ENCODE results near the gene PPEF1.
"Not testable (repeated sequence)": the region's sequence is repeated elsewhere in the genome, so short reads cannot be mapped to it uniquely, and the experiment has no call there.

Gene PPEF1

DNA sequence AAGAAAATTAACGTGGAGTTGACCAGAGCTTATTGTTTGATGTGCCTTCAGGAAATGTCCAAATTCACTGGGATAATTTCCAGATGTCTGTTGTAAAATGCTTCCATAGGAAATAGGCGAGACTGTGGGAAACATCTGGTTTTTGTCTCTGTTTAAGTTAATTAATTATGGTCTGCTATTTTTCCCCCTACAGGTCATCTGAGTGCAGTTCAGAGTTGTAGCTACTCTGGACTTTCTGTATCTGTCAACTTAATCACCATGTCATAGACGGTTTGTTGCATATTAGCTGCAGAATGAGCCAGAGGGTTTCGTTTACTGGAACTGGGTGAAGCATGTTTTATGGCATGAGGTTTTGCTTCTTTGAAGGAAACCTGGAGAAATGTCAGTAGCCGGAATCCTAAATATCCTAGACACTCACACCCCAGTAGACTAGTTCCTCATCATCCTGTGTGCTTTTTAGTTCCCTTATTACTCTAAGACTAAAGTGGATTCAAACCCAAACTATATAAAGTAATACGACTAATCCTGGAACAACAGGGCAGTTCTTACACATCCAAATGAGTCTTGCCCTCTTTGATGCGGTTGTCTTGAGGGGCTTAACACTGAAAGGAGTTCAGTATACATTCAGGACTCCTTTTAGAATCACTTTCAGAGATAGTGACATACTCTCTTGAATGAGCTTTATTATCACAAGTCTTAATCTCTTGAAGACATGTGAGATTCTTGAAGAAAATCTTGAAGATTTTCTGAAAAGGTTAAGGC is 62.5 kb downstream of the PPEF1 start:
- no peak for DNase-seq (ENCODE audit: extremely low spot score, insufficient read length, low read depth)
- no peak for FAIRE-seq

DNA sequence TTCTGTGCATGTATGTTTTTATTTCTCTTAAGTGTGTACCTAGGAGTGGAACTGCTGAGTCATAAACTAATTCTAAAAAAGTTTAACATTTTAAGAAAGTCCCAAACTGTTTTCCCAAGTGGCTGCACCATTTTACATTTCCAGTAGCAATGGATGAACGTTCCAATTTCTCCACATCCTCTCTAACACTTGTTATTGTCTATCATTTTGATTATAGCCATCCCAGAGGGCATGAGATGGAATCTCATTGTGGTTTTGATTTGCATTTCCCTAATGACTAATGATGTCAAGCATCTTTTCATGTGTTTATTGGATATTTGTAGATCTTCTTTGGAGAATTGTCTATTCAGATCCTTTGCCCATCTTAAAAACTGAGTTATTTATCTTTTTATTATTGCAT is 82.5 kb downstream of the PPEF1 start:
- FAIRE-seq: peak; percentile 63
- DNase-seq (ENCODE audit: extremely low spot score, insufficient read length, low read depth): no peak

DNA sequence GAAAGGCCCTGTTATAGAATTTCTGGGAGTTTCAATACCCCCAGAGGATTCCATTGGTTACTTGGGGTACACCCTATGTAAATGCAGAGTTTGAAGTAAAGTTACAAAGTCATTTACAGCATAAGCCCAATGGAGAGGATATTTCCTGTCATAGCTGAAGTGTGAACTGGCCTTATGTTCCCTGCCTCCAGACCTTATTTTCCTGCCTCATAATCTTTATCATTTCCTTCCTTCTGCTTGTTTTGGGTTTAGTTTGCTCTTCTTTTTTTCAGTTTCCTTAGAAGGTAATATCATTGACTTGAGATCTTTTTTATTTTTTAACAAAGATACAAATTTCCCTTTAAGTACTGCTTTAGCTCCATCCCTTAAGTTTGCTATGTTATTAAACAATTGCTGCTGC is 85.4 kb downstream of the PPEF1 start:
- DNase-seq (ENCODE audit: extremely low spot score, insufficient read length, low read depth): no peak
- no peak for FAIRE-seq

DNA sequence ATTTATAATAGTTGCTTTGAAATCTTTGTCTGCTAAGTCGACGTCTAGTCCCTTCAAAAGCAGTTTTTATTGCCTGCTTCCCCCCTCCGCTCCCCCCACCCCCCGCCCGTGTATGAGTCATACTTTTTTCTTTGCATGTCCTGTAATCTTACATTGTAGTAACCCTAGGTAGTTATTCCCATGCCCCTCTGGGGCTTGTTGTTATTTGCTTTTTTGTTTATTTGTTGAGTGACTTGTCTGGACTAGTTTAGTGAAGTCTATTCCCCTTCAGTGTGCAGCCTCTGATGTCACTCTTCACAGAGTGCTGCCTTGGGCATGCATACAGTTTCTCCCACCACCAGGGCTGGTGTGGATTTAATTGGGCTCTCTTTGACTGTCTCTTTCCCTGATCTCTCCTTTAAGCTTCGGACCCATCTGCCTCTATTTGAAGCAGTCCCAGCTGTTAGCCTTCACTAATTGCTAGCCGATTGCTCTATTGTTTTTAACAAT is 86.2 kb downstream of the PPEF1 start:
- DNase-seq (ENCODE audit: extremely low spot score, insufficient read length, low read depth) (no peak), FAIRE-seq (no peak)

DNA sequence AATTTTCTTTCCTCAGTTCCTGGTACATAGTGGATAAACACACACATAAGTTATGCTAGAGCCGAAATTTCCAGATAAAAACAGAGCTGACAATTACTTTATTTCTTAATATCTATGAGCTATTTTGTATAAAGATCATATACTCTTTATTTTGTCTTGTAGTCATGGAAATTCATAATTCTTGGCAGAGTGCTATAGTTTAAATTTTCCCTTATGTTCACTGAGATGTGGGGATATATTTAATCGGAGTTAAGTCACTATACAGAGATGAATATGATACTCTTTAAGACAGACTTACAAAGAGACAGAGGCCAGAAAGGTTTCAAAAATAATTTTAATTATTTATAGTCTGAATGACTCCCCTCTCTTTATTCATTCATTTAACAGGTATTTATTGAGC is 89.7 kb downstream of the PPEF1 start:
- DNase-seq (ENCODE audit: extremely low spot score, insufficient read length, low read depth) (no peak), FAIRE-seq (no peak)

DNA sequence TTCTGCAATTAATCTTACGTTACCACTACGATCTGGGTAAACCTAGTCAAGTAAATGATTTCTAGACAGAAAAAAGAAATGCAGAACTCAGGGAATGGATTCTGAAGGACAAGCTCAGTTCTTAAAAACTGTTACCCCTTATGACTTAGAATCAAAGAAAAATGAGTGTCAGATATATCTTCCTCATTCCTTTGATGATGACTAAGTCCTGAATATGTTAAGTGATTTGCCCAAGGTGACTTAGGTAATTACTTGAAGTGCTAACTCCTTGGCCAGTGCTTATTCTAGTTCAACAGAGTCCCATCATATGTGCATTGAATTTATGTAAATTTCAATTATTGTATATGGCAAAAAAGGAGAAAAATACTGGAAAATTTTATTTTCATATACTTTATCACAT is 92.5 kb downstream of the PPEF1 start:
- DNase-seq (ENCODE audit: extremely low spot score, insufficient read length, low read depth) (no peak), FAIRE-seq (no peak)

DNA sequence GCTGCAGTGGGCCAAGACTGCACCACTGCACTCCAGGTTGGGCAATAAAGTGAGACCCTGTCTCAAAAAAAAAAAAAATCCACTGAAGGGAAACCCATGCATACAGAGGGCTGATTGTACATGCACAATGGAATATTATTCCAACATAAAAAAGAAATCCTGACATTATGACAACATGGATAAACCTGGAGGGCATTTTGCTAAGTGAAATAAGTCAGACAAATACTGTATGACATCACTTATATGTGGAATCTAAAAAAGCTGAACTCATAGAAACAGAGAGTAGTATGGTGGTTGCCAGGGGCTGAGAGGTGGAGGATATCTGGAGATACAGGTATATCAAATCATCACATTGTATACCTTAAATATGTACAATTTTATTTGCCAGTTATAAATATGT is 102.2 kb downstream of the PPEF1 start:
- FAIRE-seq: no peak

DNA sequence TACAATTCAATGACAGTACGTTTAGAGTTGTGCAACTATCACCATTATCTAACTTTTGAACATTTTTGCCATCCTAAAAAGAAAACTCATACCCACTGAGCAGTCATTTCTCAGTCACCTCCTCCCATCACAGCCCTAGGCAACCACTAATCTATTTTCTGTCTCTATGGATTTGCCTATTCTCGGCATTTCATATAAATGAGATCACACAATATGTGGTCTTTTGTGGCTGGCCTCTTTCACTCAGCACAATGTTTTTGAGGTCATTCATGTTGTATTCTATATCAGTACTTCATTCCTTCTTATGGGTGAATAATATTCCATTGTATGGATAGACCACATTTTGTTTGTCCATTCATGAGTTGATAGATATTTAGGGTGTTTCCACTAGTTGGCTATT is 103.0 kb downstream of the PPEF1 start:
- FAIRE-seq (no peak), DNase-seq (ENCODE audit: extremely low spot score, insufficient read length, low read depth) (no peak)

More for the DNA sequence above, 102.2 kb downstream of the PPEF1 start:
- no peak for DNase-seq (ENCODE audit: extremely low spot score, insufficient read length, low read depth)

DNA sequence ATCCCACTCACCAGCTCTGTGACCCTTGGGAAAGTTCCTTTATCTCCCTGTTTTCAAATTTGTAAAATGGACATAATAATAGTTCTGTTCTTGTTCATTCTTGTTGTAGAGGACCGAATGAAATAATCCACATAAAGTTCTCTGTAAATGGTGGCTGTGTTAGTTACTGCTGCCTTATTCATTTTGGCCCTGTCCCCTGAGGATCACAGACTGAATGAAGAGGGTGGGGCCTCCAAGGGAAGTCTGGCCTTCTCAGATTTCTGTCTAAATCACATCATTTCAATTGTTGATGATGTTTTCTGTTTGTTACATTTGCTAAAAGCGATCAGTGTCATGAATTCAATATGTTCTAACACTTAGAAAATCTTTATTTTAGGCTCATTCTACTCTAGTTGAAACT is 117.9 kb downstream of the PPEF1 start:
- DNase-seq (ENCODE audit: extremely low spot score, insufficient read length, low read depth): no peak
- FAIRE-seq: no peak

DNA sequence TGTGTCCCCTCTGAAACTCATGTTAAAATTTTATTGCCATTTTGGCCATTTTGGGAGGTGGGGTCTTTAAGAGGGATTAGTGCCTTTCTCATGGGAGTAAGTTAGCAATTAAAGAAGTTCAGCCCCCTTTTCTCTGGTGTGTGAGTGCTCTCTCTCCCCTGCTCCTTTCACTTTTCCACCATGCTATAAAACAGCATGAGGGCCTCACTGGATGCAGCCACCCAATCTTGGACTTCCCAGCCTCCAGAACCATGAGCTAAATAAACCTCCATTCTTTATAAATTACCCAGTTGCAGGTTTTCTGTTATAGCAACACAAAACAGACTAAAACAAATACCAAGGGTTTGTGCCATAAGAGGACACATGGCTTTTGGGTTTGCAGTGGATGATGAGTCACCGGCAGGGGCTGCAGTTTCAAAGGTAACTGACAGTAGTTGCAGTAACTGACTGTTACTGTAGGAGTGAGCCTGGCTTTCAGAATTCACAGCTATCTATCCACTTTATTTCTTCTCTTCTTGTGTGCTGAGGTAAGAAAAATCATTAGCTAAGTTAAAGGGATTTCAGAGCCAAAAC is 121.5 kb downstream of the PPEF1 start:
- DNase-seq (ENCODE audit: extremely low spot score, insufficient read length, low read depth): no peak
- FAIRE-seq: no peak

DNA sequence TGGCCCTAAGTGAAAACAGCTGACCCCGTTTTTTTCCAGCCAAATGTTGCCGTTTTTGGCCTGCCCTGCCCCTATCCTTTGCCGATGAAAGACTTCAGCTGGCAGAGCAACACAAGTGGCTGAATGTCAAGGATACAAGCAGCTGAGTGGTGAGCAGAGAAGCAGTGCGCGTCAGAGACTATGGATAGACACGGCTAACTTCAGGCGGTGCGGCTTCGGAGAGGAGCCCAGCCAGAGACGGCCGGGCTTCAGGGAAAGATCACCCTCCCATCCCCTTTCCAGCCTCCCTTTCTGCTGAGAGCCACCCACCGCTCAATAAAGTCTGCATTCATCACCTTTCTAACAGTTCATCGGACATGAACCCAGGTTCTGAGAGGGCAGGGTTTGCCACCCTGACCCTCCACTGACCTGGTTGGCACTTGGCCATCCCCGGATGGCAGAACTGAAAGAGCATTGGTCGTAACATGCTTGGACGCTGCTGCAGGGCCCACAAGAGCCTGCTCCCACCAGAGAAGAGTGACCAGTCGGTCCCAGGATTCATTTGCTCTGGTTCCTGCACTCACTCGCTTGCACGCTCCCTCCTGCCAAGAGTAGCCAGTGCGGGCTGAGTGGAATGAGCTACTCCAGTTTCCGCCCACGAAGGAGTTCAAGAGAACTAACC is 125.8 kb downstream of the PPEF1 start:
- FAIRE-seq (no peak), DNase-seq (ENCODE audit: extremely low spot score, insufficient read length, low read depth) (no peak)

DNA sequence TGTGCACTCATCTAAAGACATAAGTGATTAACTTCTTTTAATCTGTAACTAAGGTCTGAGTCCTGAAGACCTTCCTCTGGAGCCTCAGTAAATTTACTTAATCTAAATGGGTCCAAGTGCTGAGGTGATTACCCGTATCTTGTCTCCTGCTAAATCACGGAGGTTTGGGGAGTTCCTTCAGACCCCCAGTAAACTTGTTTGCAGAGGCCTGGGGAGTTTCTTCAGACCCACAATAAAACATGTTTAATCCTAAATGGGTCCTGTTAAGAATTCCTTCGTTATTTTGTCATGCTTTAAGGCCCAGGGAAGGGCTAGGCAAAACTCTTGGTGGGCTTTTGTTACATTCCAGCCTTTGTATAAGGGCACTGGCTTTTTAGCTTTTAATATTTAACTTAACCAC is 140.5 kb downstream of the PPEF1 start:
- DNase-seq (ENCODE audit: extremely low spot score, insufficient read length, low read depth); FAIRE-seq: not testable (repeated sequence)

DNA sequence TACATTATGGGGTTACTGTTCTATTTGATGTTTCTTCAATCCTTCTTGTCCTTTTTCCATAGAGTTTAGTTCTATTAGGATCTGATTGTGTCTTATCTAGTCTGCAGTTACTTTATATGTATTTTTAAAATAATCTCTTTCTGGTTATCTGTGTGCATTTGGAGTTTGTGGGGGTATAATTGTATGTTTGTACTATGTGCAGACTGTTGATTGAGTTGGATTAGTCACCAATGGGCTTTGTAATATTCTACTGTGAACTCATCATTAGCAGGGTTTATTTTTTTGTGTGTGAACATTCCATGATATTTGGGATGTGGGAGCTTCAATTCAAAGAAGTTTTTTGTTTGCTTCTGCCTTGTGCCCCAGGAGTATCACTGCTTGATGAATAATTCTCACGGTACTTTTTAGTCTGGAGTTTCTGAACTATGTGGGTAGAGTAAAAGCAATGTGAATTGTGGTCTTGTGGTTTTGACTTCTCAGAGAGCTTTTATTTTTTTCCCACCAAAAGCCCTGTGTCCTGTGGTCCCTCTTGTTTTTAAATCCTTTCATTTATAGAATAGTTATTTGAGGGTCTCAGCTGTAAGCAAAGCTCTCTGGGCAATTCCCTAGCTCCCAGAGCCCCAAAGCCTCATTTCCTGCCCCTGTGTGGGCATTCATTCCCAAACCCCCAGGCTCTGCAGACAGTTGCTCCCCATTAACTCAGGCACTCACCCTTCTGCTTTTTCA is 148.6 kb downstream of the PPEF1 start:
- FAIRE-seq: peak; percentile 94
- peak; percentile 9 for DNase-seq (ENCODE audit: extremely low spot score, insufficient read length, low read depth)

DNA sequence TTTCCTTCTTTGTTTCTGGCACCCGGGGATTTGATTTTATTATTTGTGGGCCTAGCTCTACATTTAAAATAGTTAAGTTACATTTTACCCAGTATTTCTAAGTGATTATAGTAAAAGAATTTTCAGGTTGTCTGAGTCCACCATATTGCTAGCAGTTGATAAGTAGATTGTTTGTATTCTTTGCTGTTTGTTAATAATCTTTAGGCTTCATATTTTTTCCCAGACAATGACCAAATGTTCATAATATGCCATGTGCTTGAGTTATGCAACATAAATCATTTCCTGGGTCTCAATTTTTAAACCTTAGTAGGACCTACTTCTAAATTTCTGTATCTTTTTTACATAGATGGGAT is 149.2 kb downstream of the PPEF1 start:
- FAIRE-seq: no peak
- DNase-seq (ENCODE audit: extremely low spot score, insufficient read length, low read depth): no peak

DNA sequence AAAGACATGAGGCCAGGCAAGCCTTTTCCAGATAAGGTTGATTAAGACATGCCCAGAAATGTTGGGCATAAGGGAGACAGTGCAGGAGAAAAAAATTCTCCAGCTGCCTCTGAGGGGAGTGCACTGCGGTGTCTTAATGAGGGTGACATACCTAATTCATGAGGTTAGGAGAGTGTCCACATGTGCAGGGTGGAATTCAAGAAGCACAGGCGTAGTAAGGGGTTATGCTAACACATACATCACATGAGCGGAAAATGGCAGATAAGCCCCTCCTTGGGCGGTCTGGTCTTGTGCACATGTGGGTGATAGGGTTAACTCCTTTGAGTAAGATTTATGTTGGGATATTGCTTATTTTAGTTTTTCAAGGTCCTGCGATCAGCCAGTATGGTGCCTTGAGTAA is 154.1 kb downstream of the PPEF1 start:
- FAIRE-seq: no peak
- no peak for DNase-seq (ENCODE audit: extremely low spot score, insufficient read length, low read depth)

DNA sequence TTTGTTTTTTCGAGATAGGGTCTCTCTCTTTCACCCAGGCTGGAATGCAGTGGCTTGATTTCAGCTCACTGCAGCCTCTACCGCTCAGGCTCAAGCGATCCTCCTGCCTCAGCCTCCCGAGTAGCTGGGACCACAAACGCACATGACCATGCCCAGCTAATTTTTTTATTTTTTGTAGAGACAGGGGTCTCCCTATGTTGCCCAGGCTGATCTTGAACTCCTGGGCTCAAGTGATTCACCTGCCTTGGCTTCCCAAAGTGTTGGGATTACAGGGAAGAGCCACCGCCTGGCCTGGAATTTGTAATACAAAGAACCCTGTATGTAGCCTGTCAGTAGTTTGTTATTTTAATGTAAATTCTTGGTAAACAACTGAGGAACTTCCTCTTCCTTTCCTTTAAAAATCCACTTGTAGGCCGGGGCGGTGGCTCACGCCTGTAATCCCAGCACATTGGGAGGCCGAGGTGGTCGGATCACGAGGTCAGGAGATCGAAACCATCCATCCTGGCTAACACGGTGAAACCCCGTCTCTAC is 157.0 kb downstream of the PPEF1 start:
- no peak for DNase-seq (ENCODE audit: extremely low spot score, insufficient read length, low read depth)
- FAIRE-seq: no peak

DNA sequence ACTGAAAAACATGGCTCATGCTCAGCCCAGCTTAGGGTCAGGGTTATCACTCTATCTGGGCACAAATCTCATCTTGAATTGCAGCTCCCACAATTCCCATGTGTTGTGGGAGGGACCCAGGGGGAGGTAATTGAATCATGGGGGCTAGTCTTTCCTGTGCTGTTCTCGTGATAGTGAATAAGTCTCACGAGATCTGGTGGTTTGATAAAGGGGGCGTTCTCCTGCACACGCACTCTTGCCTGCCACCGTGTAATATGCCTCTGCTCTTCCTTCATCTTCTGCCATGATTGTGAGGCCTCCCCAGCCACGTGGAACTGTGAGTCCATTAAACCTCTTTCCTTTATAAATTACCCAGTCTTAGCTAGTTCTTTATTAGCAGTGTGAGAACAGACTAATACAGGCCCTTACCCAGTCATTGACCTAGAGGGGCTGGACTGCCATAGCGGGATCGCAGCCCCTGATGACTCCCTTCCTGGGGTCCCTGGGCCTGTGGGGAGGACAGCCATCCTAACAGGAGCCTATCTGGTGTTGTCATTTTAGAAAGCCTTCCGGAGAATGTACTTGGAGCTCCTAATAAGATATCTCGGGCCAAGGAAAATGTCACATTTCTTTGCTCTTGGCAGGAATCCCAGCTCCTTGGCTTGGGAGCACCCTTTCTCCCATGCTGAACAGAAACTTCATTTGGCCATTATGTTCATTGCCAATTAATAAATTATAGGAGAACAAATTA is 163.9 kb downstream of the PPEF1 start:
- DNase-seq (ENCODE audit: extremely low spot score, insufficient read length, low read depth): no peak
- no peak for FAIRE-seq

DNA sequence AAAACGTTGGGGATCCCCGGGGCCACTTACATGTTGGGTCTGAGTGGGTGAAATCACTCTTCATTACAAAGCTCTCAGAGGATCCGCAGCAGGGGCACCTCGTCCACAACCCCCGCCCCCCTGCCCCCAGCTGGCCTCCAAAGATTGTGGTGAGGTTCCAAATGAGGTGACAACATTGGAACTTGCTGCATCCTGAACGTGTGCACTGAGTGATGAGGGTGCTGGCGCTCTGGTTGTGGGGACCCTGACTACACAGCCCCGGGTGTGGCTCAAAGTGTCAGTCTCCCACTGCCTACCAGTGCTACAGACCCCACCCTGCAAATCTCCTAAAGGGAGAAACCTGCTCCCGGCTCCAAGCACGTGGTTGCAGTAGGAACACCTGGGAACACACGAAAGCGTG is 164.5 kb downstream of the PPEF1 start:
- no peak for FAIRE-seq
- no peak for DNase-seq (ENCODE audit: extremely low spot score, insufficient read length, low read depth)

DNA sequence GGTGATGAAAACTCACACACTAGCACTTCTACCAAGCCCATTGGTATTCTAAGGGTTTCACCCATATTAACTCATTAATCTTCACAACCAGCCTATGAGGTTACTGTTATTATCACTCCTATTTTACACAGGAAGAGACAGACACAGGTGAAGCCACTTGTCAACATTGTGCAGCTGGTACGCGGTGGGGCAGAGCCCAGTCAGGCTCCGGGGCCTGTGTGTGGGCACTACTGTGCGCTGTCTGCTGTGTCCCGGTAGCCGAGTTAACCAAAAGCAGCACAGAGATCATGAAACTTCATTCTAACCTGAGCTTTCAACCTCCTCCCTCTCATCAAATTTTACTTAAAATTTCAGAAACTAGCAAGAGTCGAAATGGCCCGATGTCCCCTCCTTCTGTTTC is 165.2 kb downstream of the PPEF1 start:
- DNase-seq (ENCODE audit: extremely low spot score, insufficient read length, low read depth) (no peak), FAIRE-seq (no peak)
